Neural cell (in vitro differentiated cells): Measurements from ENCODE around the gene SRP54. TPM values are rescaled to one million over a fixed set of nuclear protein-coding genes. Genes with fewer than 3 reads are reported as not detected.

ENCODE experiments used
- H2AFZ ChIP-seq: fragments of 200-600, 300-800 bp; sonication (generic), shearing (Covaris generic); 2 replicates; pipeline ENCODE4 v1.6.0; 2014; ENCODE audit warnings: low read depth, mild to moderate bottlenecking, antibody characterized with exemption, low read length, moderate library complexity
- H3F3A ChIP-seq: fragments of 200-600 bp; shearing (Covaris generic); 2 replicates; pipeline ENCODE4 v1.6.1; 2016; ENCODE audit warnings: mild to moderate bottlenecking, moderate library complexity, mixed read lengths, antibody characterized with exemption, low read length; ENCODE audit not compliant: insufficient read depth, poor library complexity, severe bottlenecking
- H3K27ac ChIP-seq: fragments of 200-600, 300-800 bp; sonication (generic), shearing (Covaris generic); 2 replicates; pipeline ENCODE4 v1.5.1; 2014; ENCODE audit warnings: mild to moderate bottlenecking, low read length, moderate library complexity
- H3K27me3 ChIP-seq: fragments of 300-800, 200-600 bp; sonication (generic), shearing (Covaris generic); 2 replicates; pipeline ENCODE4 v1.6.0; 2014; ENCODE audit warnings: mild to moderate bottlenecking, low read depth, low read length, moderate library complexity; ENCODE audit not compliant: insufficient read depth
- H3K36me3 ChIP-seq: fragments of 300-800, 200-600 bp; sonication (generic), shearing (Covaris generic); 2 replicates; pipeline ENCODE4 v1.5.1; 2014; ENCODE audit warnings: mild to moderate bottlenecking, antibody characterized with exemption, low read length, moderate library complexity; ENCODE audit not compliant: insufficient read depth
- H3K4me2 ChIP-seq: fragments of 300-800, 200-600 bp; sonication (generic), shearing (Covaris generic); 2 replicates; pipeline ENCODE4 v1.6.0; 2014; ENCODE audit warnings: mild to moderate bottlenecking, low read length
- H3K4me3 ChIP-seq: fragments of 300-800, 200-600 bp; sonication (generic), shearing (Covaris generic); 2 replicates; pipeline ENCODE4 v1.5.1; 2014; ENCODE audit warnings: mild to moderate bottlenecking, low read length, moderate library complexity
- H3K79me2 ChIP-seq: fragments of 200-600 bp; shearing (Covaris generic); replicated peaks from 2 replicates; pipeline ENCODE4 v1.6.0; 2014; ENCODE audit warnings: mild to moderate bottlenecking, low read length, moderate library complexity; ENCODE audit not compliant: insufficient read depth
- H3K9ac ChIP-seq: fragments of 300-800, 200-600 bp; sonication (generic), shearing (Covaris generic); 2 replicates; pipeline ENCODE4 v1.6.1; 2016; ENCODE audit warnings: mild to moderate bottlenecking, low read length, mixed read lengths
- H3K9me2 ChIP-seq: fragments of 200-600 bp; shearing (Covaris generic); 2 replicates; pipeline ENCODE4 v1.6.1; 2016; ENCODE audit warnings: mild to moderate bottlenecking, low read length, mixed read lengths; ENCODE audit not compliant: insufficient read depth
- H3K9me3 ChIP-seq: fragments of 200-600, 300-800 bp; sonication (generic), shearing (Covaris generic); 2 replicates; pipeline ENCODE4 v1.6.1; 2016; ENCODE audit warnings: mild to moderate bottlenecking, mixed run types, low read length, moderate library complexity, mixed read lengths
- H4K20me1 ChIP-seq: fragments of 200-600 bp; shearing (Covaris generic); 2 replicates; pipeline ENCODE4 v1.6.1; 2016; ENCODE audit warnings: mild to moderate bottlenecking, mixed run types; ENCODE audit not compliant: insufficient read depth
- EZH2 ChIP-seq: fragments of 200-600, 300-800 bp; shearing (Covaris generic), sonication (generic); IDR thresholded peaks from 2 replicates; pipeline ENCODE4 v1.6.1; 2014; ENCODE audit warnings: antibody characterized with exemption, low read length, borderline replicate concordance, mild to moderate bottlenecking; ENCODE audit not compliant: insufficient read depth, poor library complexity, severe bottlenecking
- MXI1 ChIP-seq: fragments of 450-650 bp; conservative IDR thresholded peaks from 2 replicates; pipeline ENCODE4 v1.6.1; 2014; ENCODE audit warnings: antibody characterized with exemption, mild to moderate bottlenecking; ENCODE audit not compliant: poor library complexity, severe bottlenecking
- RAD21 ChIP-seq: fragments of 450-650 bp; conservative IDR thresholded peaks from 2 replicates; pipeline ENCODE4 v1.6.1; 2014; ENCODE audit warnings: antibody characterized with exemption, mild to moderate bottlenecking, moderate library complexity
- SMC3 ChIP-seq: fragments of 450-650 bp; conservative IDR thresholded peaks from 2 replicates; pipeline ENCODE4 v1.6.1; 2014; ENCODE audit warnings: antibody characterized with exemption, mild to moderate bottlenecking, moderate library complexity; ENCODE audit not compliant: poor library complexity
- TAF1 ChIP-seq: IDR thresholded peaks from 2 replicates; pipeline ENCODE4 v1.6.1; 2012; ENCODE audit warnings: low read depth
- polyA plus RNA-seq: library from polyadenylated mRNA; depleted of rRNA; stranded (reverse); fragments of >200 nt; gene quantifications from 2 replicates; pipeline ENCODE4 v1.2.3, GENCODE V29; 2014
- TF ChIP-seq, protein P1 (sequence below): IDR thresholded peaks from 2 replicates; pipeline ENCODE4 v1.6.1; 2012; ENCODE audit warnings: borderline replicate concordance
- TF ChIP-seq, protein P2 (sequence below): fragments of 450-650 bp; IDR thresholded peaks from 2 replicates; pipeline ENCODE4 v1.5.1; 2014; ENCODE audit warnings: antibody characterized with exemption, mild to moderate bottlenecking, moderate library complexity; ENCODE audit not compliant: poor library complexity, severe bottlenecking

The SRP54 gene
- polyA plus RNA-seq, 1 donor from 2014 or later = 110 TPM

DNA sequence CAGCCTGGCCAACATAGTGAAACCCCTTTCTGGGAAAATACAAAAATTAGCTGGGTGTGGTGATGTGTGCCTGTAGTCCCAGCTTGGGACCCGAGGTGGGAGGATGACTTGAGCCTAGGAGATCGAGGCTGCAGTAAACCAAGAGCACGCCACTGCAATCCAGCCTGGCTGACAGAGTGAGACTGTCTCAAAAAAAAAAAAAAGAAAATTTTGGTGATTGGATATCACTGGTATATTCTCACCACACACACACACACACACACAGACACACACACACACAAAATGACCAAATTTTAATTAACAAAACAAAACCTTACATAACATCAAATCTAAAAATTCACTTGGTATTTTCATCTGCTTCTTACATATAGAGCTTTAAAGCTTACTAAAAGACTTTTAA lies 59.8 kb downstream of the SRP54 start:
- Histone ChIP-seq H3K4me2 (no peak overlapping the region), H3F3A (no peaks in the 10 kb centered on the region), H4K20me1 (no peaks in the 10 kb centered on the region), H3K36me3 (no peaks in the 10 kb centered on the region), H3K4me3 (no peak overlapping the region), H3K9me2 (no peaks in the 10 kb centered on the region), H3K27ac (no peak overlapping the region), H3K27me3 (no peaks in the 10 kb centered on the region), H3K79me2 (peaks cover under 1% of the 10 kb centered on the region), H2AFZ (no peak overlapping the region), H3K9me3 (no peaks in the 10 kb centered on the region), H3K9ac (no peak overlapping the region)
- TF ChIP-seq, protein P1, sequence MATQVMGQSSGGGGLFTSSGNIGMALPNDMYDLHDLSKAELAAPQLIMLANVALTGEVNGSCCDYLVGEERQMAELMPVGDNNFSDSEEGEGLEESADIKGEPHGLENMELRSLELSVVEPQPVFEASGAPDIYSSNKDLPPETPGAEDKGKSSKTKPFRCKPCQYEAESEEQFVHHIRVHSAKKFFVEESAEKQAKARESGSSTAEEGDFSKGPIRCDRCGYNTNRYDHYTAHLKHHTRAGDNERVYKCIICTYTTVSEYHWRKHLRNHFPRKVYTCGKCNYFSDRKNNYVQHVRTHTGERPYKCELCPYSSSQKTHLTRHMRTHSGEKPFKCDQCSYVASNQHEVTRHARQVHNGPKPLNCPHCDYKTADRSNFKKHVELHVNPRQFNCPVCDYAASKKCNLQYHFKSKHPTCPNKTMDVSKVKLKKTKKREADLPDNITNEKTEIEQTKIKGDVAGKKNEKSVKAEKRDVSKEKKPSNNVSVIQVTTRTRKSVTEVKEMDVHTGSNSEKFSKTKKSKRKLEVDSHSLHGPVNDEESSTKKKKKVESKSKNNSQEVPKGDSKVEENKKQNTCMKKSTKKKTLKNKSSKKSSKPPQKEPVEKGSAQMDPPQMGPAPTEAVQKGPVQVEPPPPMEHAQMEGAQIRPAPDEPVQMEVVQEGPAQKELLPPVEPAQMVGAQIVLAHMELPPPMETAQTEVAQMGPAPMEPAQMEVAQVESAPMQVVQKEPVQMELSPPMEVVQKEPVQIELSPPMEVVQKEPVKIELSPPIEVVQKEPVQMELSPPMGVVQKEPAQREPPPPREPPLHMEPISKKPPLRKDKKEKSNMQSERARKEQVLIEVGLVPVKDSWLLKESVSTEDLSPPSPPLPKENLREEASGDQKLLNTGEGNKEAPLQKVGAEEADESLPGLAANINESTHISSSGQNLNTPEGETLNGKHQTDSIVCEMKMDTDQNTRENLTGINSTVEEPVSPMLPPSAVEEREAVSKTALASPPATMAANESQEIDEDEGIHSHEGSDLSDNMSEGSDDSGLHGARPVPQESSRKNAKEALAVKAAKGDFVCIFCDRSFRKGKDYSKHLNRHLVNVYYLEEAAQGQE = no peak
- TF ChIP-seq TAF1 = no peak
- TF ChIP-seq SMC3 = no peak
- no peak for TF ChIP-seq MXI1

DNA sequence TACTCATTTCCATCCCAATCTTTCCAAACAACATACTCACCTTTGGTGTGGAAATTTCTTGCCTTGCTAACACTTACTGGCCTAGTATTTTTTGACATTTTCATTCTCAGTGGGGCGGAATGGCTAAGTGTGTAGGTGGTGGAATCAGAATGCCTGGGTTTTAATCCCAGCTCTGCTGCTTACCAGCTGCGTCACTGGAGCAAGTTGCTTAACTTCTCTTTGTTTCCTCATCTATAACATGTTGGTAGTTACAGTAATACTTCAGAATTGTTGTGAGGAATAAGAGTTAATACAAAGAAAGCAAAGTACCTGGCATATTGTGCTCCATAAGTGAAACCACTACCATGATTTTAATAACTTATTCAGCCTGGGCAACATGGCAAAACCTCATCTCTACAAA lies 60.3 kb downstream of the SRP54 start:
- H3K79me2 ChIP-seq = peaks cover 5% of the 10 kb centered on the region
- no peak overlapping the region for H3K9ac ChIP-seq
- H2AFZ ChIP-seq = no peak overlapping the region
- H3K9me2 ChIP-seq = no peaks in the 10 kb centered on the region
- no peaks in the 10 kb centered on the region for H3F3A ChIP-seq
- H3K9me3 ChIP-seq = no peaks in the 10 kb centered on the region
- no peak overlapping the region for H3K27ac ChIP-seq
- no peaks in the 10 kb centered on the region for H4K20me1 ChIP-seq
- no peak overlapping the region for H3K4me3 ChIP-seq
- no peak overlapping the region for H3K4me2 ChIP-seq
- no peaks in the 10 kb centered on the region for H3K27me3 ChIP-seq
- TF ChIP-seq EZH2 = no peak
- TF ChIP-seq MXI1 = no peak
- TF ChIP-seq SMC3 = no peak
- no peak for TF ChIP-seq TAF1
- TF ChIP-seq, protein P1 = no peak
- TF ChIP-seq, protein P2, sequence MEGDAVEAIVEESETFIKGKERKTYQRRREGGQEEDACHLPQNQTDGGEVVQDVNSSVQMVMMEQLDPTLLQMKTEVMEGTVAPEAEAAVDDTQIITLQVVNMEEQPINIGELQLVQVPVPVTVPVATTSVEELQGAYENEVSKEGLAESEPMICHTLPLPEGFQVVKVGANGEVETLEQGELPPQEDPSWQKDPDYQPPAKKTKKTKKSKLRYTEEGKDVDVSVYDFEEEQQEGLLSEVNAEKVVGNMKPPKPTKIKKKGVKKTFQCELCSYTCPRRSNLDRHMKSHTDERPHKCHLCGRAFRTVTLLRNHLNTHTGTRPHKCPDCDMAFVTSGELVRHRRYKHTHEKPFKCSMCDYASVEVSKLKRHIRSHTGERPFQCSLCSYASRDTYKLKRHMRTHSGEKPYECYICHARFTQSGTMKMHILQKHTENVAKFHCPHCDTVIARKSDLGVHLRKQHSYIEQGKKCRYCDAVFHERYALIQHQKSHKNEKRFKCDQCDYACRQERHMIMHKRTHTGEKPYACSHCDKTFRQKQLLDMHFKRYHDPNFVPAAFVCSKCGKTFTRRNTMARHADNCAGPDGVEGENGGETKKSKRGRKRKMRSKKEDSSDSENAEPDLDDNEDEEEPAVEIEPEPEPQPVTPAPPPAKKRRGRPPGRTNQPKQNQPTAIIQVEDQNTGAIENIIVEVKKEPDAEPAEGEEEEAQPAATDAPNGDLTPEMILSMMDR = no peak
- no peak for TF ChIP-seq RAD21
- no peaks in the 10 kb centered on the region for H3K36me3 ChIP-seq
